HCT116 (cell line): ENCODE measurements around the gene CHTF18. TPM values are rescaled to one million over a fixed set of nuclear protein-coding genes. Genes with fewer than 3 reads are reported as not detected.

ENCODE experiments used
- ATAC-seq: fragments of 200-7000 bp; cut with Tn5 transposase; 2 replicates; pipeline ENCODE4 v1.9.1; 2020; ENCODE audit warnings: mild to moderate bottlenecking, moderate library complexity
- BruUV-seq: library from RNA; stranded (reverse); fragments of 400-500 nt; replicated peaks from 2 replicates; lab custom pipeline; 2021; lab: Mats Ljungman, UMichigan
- CTCF ChIA-PET: fragments of 300-600 bp; sonication (Branson Sonifier 250); formaldehyde crosslinking; loops from one replicate; lab custom pipeline; 2021; ENCODE audit warnings: antibody characterized with exemption; lab: Charles Lee
- POLR2A ChIA-PET: fragments of 300-600, 350-600 bp; sonication (Branson Sonifier 250); formaldehyde crosslinking; loops from one replicate; lab custom pipeline; 2021; ENCODE audit warnings: antibody characterized with exemption; lab: Charles Lee
- RAD21 ChIA-PET, 2 experiments: fragments of 300-600 bp; sonication (Branson Sonifier 250); formaldehyde crosslinking; loops; one replicate each; lab custom pipeline; 2023; ENCODE audit warnings: low total read pairs in 2 of 2; ENCODE audit not compliant: uncharacterized antibody in 2 of 2, unreplicated experiment in 2 of 2, low non-redundant PET in 1 of 2; lab: Charles Lee
- DNase-seq: peaks from one replicate; pipeline ENCODE4 v3.0.0-alpha.2; 2010; ENCODE audit warnings: low read depth, low spot score
- H2AFZ ChIP-seq: fragments of 200-600 bp; shearing (Covaris generic), sonication (generic); 2 replicates; pipeline ENCODE4 v1.6.1; 2017; ENCODE audit warnings: low read depth, mixed run types, mixed read lengths, antibody characterized with exemption, low read length; ENCODE audit not compliant: poor library complexity, severe bottlenecking
- H3K27ac ChIP-seq: 2 replicates; pipeline ENCODE4 v1.5.1; 2012; ENCODE audit warnings: low read depth, low read length
- H3K27me3 ChIP-seq: fragments of 200-600 bp; sonication (generic); 2 replicates; pipeline ENCODE4 v1.6.1; 2016; ENCODE audit warnings: mixed run types, low read length, mixed read lengths; ENCODE audit not compliant: insufficient read depth
- H3K36me3 ChIP-seq, 2 experiments: fragments of 200-500 bp in 1 of 2; fragments of 200-600 bp in 1 of 2; sonication (Bioruptor generic) in 1 of 2; sonication (generic) in 1 of 2; 2 replicates each; pipeline versions ENCODE4 v1.5.1 to v1.6.1; 2014 to 2016; ENCODE audit warnings: low read length in 2 of 2, inconsistent platforms in 1 of 2, mixed read lengths in 1 of 2, mixed run types in 1 of 2; ENCODE audit not compliant: insufficient read depth in 2 of 2, control insufficient read depth in 1 of 2
- H3K4me1 ChIP-seq, 2 experiments: fragments of 200-600 bp in 1 of 2; sonication (generic) in 1 of 2; 2 replicates each; pipeline versions ENCODE4 v1.5.1 to v1.6.1; 2012 to 2017; ENCODE audit warnings: low read length in 2 of 2, inconsistent platforms in 1 of 2, mild to moderate bottlenecking in 1 of 2, mixed read lengths in 1 of 2, mixed run types in 1 of 2, moderate library complexity in 1 of 2; ENCODE audit not compliant: insufficient read depth in 2 of 2, control insufficient read depth in 1 of 2
- H3K4me2 ChIP-seq: fragments of 200-600 bp; sonication (generic); 2 replicates; pipeline ENCODE4 v1.6.1; 2017; ENCODE audit warnings: mixed run types, low read length, mixed read lengths
- H3K4me3 ChIP-seq, 2 experiments: fragments of 200-600 bp in 1 of 2; sonication (generic) in 1 of 2; replicated peaks in 1 of 2; 2 replicates each; pipeline ENCODE4 v1.5.1; 2011 to 2016; ENCODE audit warnings: low read length in 2 of 2, control low read depth in 1 of 2, low read depth in 1 of 2, mild to moderate bottlenecking in 1 of 2, mixed read lengths in 1 of 2, mixed run types in 1 of 2
- H3K79me2 ChIP-seq: fragments of 200-600 bp; sonication (generic); 2 replicates; pipeline ENCODE4 v1.6.1; 2017; ENCODE audit warnings: mild to moderate bottlenecking, mixed run types, low read length, moderate library complexity, mixed read lengths; ENCODE audit not compliant: insufficient read depth
- H3K9ac ChIP-seq: fragments of 200-600 bp; sonication (generic); 2 replicates; pipeline ENCODE4 v1.6.1; 2016; ENCODE audit warnings: low read length, mixed read lengths
- H3K9me2 ChIP-seq: fragments of 200-600 bp; sonication (generic), shearing (Covaris generic); 2 replicates; pipeline ENCODE4 v1.6.1; 2017; ENCODE audit warnings: mixed run types, mild to moderate bottlenecking, moderate library complexity; ENCODE audit not compliant: insufficient read depth
- H3K9me3 ChIP-seq, 2 experiments: fragments of 200-500 bp in 1 of 2; fragments of 200-600 bp in 1 of 2; sonication (Bioruptor generic) in 1 of 2; sonication (generic) in 1 of 2; 2 replicates each; pipeline ENCODE4 v1.6.1; 2014 to 2017; ENCODE audit warnings: low read length in 2 of 2, mixed read lengths in 2 of 2, inconsistent platforms in 1 of 2, low read depth in 1 of 2, mild to moderate bottlenecking in 1 of 2, mixed run types in 1 of 2, moderate library complexity in 1 of 2; ENCODE audit not compliant: control insufficient read depth in 1 of 2, insufficient read depth in 1 of 2
- H4K20me1 ChIP-seq: fragments of 200-600 bp; sonication (generic), shearing (Covaris generic); 2 replicates; pipeline ENCODE4 v1.6.1; 2017; ENCODE audit warnings: mixed run types, mild to moderate bottlenecking, moderate library complexity; ENCODE audit not compliant: insufficient read depth
- CBX3 ChIP-seq: IDR thresholded peaks from 2 replicates; pipeline ENCODE4 v1.6.1; 2012; ENCODE audit warnings: low read depth
- CEBPB ChIP-seq: IDR thresholded peaks from 2 replicates; pipeline ENCODE4 v1.6.1; 2012; ENCODE audit warnings: low read depth
- CTCF ChIP-seq, 3 experiments: fragments of 200-600 bp in 1 of 3; sonication (generic) in 1 of 3; IDR thresholded peaks in 2 of 3; conservative IDR thresholded peaks in 1 of 3; 2 replicates each; pipeline ENCODE4 v1.5.1; 2012 to 2017; ENCODE audit warnings: low read depth in 2 of 3, low read length in 2 of 3, antibody characterized with exemption in 1 of 3, borderline replicate concordance in 1 of 3, control low read depth in 1 of 3, mild to moderate bottlenecking in 1 of 3, mixed read lengths in 1 of 3, mixed run types in 1 of 3, moderate library complexity in 1 of 3; ENCODE audit not compliant: insufficient read depth in 1 of 3
- EGR1 ChIP-seq: IDR thresholded peaks from 2 replicates; pipeline ENCODE4 v1.6.1; 2012; ENCODE audit warnings: low read depth
- ELF1 ChIP-seq: IDR thresholded peaks from 2 replicates; pipeline ENCODE4 v1.6.1; 2012; ENCODE audit warnings: low read depth, borderline replicate concordance
- EZH2 ChIP-seq: fragments of 200-600 bp; sonication (generic); IDR thresholded peaks from 2 replicates; pipeline ENCODE4 v1.6.1; 2017; ENCODE audit warnings: antibody characterized with exemption, mixed run types
- EZH2phosphoT487 ChIP-seq: fragments of 200-600 bp; IDR thresholded peaks from 2 replicates; pipeline ENCODE4 v1.6.1; 2018; ENCODE audit warnings: antibody characterized with exemption, borderline replicate concordance
- FOSL1 ChIP-seq: IDR thresholded peaks from 2 replicates; pipeline ENCODE4 v1.6.1; 2012; ENCODE audit warnings: low read depth
- JUND ChIP-seq: IDR thresholded peaks from 2 replicates; pipeline ENCODE4 v1.6.1; 2012
- POLR2A ChIP-seq: IDR thresholded peaks from 2 replicates; pipeline ENCODE4 v1.7.0; 2011; ENCODE audit warnings: borderline replicate concordance; ENCODE audit not compliant: insufficient read depth, insufficient read length; ENCODE audit errors: extremely low read depth
- POLR2AphosphoS5 ChIP-seq: IDR thresholded peaks from 2 replicates; pipeline ENCODE4 v1.6.1; 2011; ENCODE audit warnings: mild to moderate bottlenecking, low read depth, low read length, moderate library complexity
- RAD21 ChIP-seq: IDR thresholded peaks from 2 replicates; pipeline ENCODE4 v1.6.1; 2012; ENCODE audit warnings: low read depth, mild to moderate bottlenecking
- SP1 ChIP-seq: IDR thresholded peaks from 2 replicates; pipeline ENCODE4 v1.6.1; 2012; ENCODE audit warnings: low read depth
- SRF ChIP-seq: IDR thresholded peaks from 2 replicates; pipeline ENCODE4 v1.6.1; 2012; ENCODE audit warnings: low read depth
- TCF7L2 ChIP-seq: IDR thresholded peaks from 2 replicates; pipeline ENCODE4 v1.7.0; 2011; ENCODE audit warnings: borderline replicate concordance, inconsistent platforms; ENCODE audit not compliant: insufficient read depth, insufficient read length; ENCODE audit errors: extremely low read depth
- YY1 ChIP-seq: IDR thresholded peaks from 2 replicates; pipeline ENCODE4 v1.6.1; 2011; ENCODE audit warnings: low read length, low read depth, moderate library complexity, mild to moderate bottlenecking; ENCODE audit not compliant: insufficient replicate concordance; ENCODE audit errors: extremely low read depth
- ZFX ChIP-seq: fragments of 450-650 bp; IDR thresholded peaks from 2 replicates; pipeline ENCODE4 v1.6.1; 2017
- intact Hi-C: fragments of 100-400 bp; cut with micrococcal nuclease; formaldehyde crosslinking; loops from 2 replicates; pipeline ENCODE4 v1.10.0; 2022
- total RNA-seq: library from RNA; stranded (reverse); gene quantifications from one replicate; pipeline ENCODE4 v1.2.1, GENCODE V29; 2021; ENCODE audit not compliant: unreplicated experiment
- TF ChIP-seq, protein P1 (sequence below): IDR thresholded peaks from 2 replicates; pipeline ENCODE4 v1.6.1; 2012
- TF ChIP-seq, protein P2 (sequence below): IDR thresholded peaks from 2 replicates; pipeline ENCODE4 v1.6.1; 2012; ENCODE audit warnings: low read depth
- TF ChIP-seq, protein P3 (sequence below): IDR thresholded peaks from 2 replicates; pipeline ENCODE4 v1.6.1; 2011; ENCODE audit warnings: mild to moderate bottlenecking, low read length, moderate library complexity; ENCODE audit not compliant: insufficient replicate concordance; ENCODE audit errors: extremely low read depth

CHTF18 gene
- total RNA-seq, 1 experiment from 2014 or later = 145 TPM

GRCh38 chr16:818132-818531 is 29.7 kb downstream of the CHTF18 start:
- intact Hi-C loops = no loop called here
- Histone ChIP-seq H4K20me1 (no peaks in the 10 kb centered on the region), H3K36me3 (no peaks in the 10 kb centered on the region), H3K4me1 (peaks cover 24 to 31% of the 10 kb centered on the region in 2 experiments), H3K79me2 (no peaks in the 10 kb centered on the region), H3K4me3 (no peak overlapping the region), H3K9me3 (no peaks in the 10 kb centered on the region), H3K27me3 (no peaks in the 10 kb centered on the region), H3K9me2 (no peaks in the 10 kb centered on the region), H3K9ac (no peak overlapping the region), H3K4me2 (no peak overlapping the region), H3K27ac (no peak overlapping the region), H2AFZ (no peak overlapping the region)
- CTCF ChIA-PET = no interaction called here
- RAD21 ChIA-PET = no interaction called here
- ATAC-seq (no peak), DNase-seq (no peak)
- POLR2A ChIA-PET = no interaction called here
- no TSS peak for BruUV-seq
- TF ChIP-seq, protein P1, sequence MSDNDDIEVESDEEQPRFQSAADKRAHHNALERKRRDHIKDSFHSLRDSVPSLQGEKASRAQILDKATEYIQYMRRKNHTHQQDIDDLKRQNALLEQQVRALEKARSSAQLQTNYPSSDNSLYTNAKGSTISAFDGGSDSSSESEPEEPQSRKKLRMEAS = no peak
- TF ChIP-seq ELF1 (no peak), TCF7L2 (no peak), RAD21 (no peak), CBX3 (no peak), EZH2 (no peak), YY1 (no peak), FOSL1 (no peak), POLR2AphosphoS5 (no peak), EZH2phosphoT487 (no peak), EGR1 (no peak), CTCF (IDR thresholded peaks at IDR 0.05 in 2 of 3, conservative IDR thresholded peaks at IDR 0.05 in 1 of 3; ENCODE audit: borderline replicate concordance in 1 of 3, insufficient read depth in 1 of 3, low read depth in 2 of 3, low read length in 2 of 3) (no peak), SP1 (no peak), ZFX (no peak), JUND (no peak), CEBPB (no peak), POLR2A (no peak), SRF (no peak)
- TF ChIP-seq, protein P2, sequence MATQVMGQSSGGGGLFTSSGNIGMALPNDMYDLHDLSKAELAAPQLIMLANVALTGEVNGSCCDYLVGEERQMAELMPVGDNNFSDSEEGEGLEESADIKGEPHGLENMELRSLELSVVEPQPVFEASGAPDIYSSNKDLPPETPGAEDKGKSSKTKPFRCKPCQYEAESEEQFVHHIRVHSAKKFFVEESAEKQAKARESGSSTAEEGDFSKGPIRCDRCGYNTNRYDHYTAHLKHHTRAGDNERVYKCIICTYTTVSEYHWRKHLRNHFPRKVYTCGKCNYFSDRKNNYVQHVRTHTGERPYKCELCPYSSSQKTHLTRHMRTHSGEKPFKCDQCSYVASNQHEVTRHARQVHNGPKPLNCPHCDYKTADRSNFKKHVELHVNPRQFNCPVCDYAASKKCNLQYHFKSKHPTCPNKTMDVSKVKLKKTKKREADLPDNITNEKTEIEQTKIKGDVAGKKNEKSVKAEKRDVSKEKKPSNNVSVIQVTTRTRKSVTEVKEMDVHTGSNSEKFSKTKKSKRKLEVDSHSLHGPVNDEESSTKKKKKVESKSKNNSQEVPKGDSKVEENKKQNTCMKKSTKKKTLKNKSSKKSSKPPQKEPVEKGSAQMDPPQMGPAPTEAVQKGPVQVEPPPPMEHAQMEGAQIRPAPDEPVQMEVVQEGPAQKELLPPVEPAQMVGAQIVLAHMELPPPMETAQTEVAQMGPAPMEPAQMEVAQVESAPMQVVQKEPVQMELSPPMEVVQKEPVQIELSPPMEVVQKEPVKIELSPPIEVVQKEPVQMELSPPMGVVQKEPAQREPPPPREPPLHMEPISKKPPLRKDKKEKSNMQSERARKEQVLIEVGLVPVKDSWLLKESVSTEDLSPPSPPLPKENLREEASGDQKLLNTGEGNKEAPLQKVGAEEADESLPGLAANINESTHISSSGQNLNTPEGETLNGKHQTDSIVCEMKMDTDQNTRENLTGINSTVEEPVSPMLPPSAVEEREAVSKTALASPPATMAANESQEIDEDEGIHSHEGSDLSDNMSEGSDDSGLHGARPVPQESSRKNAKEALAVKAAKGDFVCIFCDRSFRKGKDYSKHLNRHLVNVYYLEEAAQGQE = no peak
- TF ChIP-seq, protein P3, sequence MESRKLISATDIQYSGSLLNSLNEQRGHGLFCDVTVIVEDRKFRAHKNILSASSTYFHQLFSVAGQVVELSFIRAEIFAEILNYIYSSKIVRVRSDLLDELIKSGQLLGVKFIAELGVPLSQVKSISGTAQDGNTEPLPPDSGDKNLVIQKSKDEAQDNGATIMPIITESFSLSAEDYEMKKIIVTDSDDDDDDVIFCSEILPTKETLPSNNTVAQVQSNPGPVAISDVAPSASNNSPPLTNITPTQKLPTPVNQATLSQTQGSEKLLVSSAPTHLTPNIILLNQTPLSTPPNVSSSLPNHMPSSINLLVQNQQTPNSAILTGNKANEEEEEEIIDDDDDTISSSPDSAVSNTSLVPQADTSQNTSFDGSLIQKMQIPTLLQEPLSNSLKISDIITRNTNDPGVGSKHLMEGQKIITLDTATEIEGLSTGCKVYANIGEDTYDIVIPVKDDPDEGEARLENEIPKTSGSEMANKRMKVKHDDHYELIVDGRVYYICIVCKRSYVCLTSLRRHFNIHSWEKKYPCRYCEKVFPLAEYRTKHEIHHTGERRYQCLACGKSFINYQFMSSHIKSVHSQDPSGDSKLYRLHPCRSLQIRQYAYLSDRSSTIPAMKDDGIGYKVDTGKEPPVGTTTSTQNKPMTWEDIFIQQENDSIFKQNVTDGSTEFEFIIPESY = no peak
